HepG2 (cell line): ENCODE data around the gene HSPA1L. TPM values are rescaled to one million over a fixed set of nuclear protein-coding genes. Genes with fewer than 3 reads are reported as not detected.

ENCODE experiments used
- HHEX ChIP-seq: IDR thresholded peaks from 2 replicates; pipeline ENCODE4 v1.6.1; 2016; ENCODE audit warnings: control low read depth
- JUNB ChIP-seq: sonication (generic); formaldehyde crosslinking; IDR thresholded peaks from 2 replicates; pipeline ENCODE4 v1.8.0; 2022; ENCODE audit warnings: missing genetic modification reagents, mild to moderate bottlenecking, borderline replicate concordance
- POLR2A ChIP-seq, 2 experiments: IDR thresholded peaks; 2 replicates each; pipeline ENCODE4 v1.6.1; 2011; ENCODE audit warnings: low read depth in 2 of 2, low read length in 2 of 2, mild to moderate bottlenecking in 1 of 2, moderate library complexity in 1 of 2; ENCODE audit not compliant: insufficient read depth in 1 of 2
- REXO4 ChIP-seq: sonication (generic); formaldehyde crosslinking; IDR thresholded peaks from 2 replicates; pipeline ENCODE4 v1.8.0; 2022; ENCODE audit warnings: missing genetic modification reagents, mild to moderate bottlenecking, borderline replicate concordance
- SALL2 ChIP-seq: sonication (generic); formaldehyde crosslinking; IDR thresholded peaks from 2 replicates; pipeline ENCODE4 v1.8.1; 2023; ENCODE audit warnings: mild to moderate bottlenecking, missing genetic modification reagents, inconsistent platforms
- SRSF4 ChIP-seq: fragments of 200-400 bp; formaldehyde crosslinking; IDR thresholded peaks from one replicate; pipeline ENCODE4 v1.6.1; 2018; ENCODE audit warnings: mild to moderate bottlenecking, low read depth, low read length, moderate library complexity; ENCODE audit not compliant: poor library complexity, severe bottlenecking
- TEAD3 ChIP-seq: optimal IDR thresholded peaks from 2 replicates; pipeline ENCODE3; 2016; ENCODE audit warnings: borderline replicate concordance
- ZBTB3 ChIP-seq: sonication (generic); formaldehyde crosslinking; IDR thresholded peaks from 2 replicates; pipeline ENCODE4 v1.4.0; 2020; ENCODE audit warnings: low read depth, mild to moderate bottlenecking, moderate library complexity, missing genetic modification reagents, borderline replicate concordance
- ZFP36L1 ChIP-seq: sonication (generic); formaldehyde crosslinking; IDR thresholded peaks from 2 replicates; pipeline ENCODE4 v1.8.0; 2022; ENCODE audit warnings: mild to moderate bottlenecking, missing genetic modification reagents, moderate library complexity
- ZNF251 ChIP-seq: sonication (generic); formaldehyde crosslinking; IDR thresholded peaks from 2 replicates; pipeline ENCODE4 v1.9.0; 2021; ENCODE audit warnings: mild to moderate bottlenecking, missing genetic modification reagents
- ZNF34 ChIP-seq: sonication (generic); formaldehyde crosslinking; IDR thresholded peaks from 2 replicates; pipeline ENCODE4 v1.4.0; 2020; ENCODE audit warnings: mild to moderate bottlenecking, missing genetic modification reagents, borderline replicate concordance
- ZNF468 ChIP-seq: sonication (generic); formaldehyde crosslinking; IDR thresholded peaks from 2 replicates; pipeline ENCODE4 v1.8.0; 2022; ENCODE audit warnings: mild to moderate bottlenecking, moderate library complexity, missing genetic modification reagents
- polyA plus RNA-seq, 8 experiments: library from polyadenylated mRNA; depleted of rRNA in 3 of 8; stranded (reverse) in 7 of 8; unstranded in 1 of 8; fragments of >200 nt; fragmentation: Illumina TruSeq in 4 of 8; extraction: Trizol in 4 of 8; gene quantifications; 2 replicates each; pipeline versions ENCODE4 v1.2.1 to v1.2.3, GENCODE V29; 2011 to 2016; ENCODE audit warnings: low read depth in 4 of 8, missing spikeins in 1 of 8, mixed read lengths in 1 of 8; ENCODE audit not compliant: insufficient read depth in 1 of 8
- total RNA-seq, 5 experiments: library from RNA; depleted of rRNA; stranded (reverse); fragments of >200 nt; fragmentation: Illumina TruSeq; extraction: Trizol; gene quantifications; 2 replicates each; pipeline ENCODE4 v1.2.3, GENCODE V29; 2016; ENCODE audit warnings: low read depth in 1 of 5
- TF ChIP-seq, protein P1 (sequence below), 2 experiments: IDR thresholded peaks; 2 replicates each; pipeline ENCODE4 v1.6.1; 2011 to 2012; ENCODE audit warnings: low read length in 2 of 2, borderline replicate concordance in 1 of 2, low read depth in 1 of 2, mild to moderate bottlenecking in 1 of 2, moderate library complexity in 1 of 2
- TF ChIP-seq, protein P2 (sequence below): sonication (generic); formaldehyde crosslinking; IDR thresholded peaks from 2 replicates; pipeline ENCODE4 v1.5.1; 2020; ENCODE audit warnings: mild to moderate bottlenecking, missing genetic modification reagents, moderate library complexity
- TF ChIP-seq, protein P3 (sequence below): IDR thresholded peaks from 2 replicates; pipeline ENCODE4 v1.6.1; 2016; ENCODE audit warnings: missing compliant biosample characterization, missing genetic modification reagents, borderline replicate concordance

HSPA1L gene
- total and polyA plus RNA-seq, 2 of the 13 experiments (the other 11 are each of a cell fraction or from before 2014, with no cell fraction given), result 0.55 to 1.0 TPM

DNA sequence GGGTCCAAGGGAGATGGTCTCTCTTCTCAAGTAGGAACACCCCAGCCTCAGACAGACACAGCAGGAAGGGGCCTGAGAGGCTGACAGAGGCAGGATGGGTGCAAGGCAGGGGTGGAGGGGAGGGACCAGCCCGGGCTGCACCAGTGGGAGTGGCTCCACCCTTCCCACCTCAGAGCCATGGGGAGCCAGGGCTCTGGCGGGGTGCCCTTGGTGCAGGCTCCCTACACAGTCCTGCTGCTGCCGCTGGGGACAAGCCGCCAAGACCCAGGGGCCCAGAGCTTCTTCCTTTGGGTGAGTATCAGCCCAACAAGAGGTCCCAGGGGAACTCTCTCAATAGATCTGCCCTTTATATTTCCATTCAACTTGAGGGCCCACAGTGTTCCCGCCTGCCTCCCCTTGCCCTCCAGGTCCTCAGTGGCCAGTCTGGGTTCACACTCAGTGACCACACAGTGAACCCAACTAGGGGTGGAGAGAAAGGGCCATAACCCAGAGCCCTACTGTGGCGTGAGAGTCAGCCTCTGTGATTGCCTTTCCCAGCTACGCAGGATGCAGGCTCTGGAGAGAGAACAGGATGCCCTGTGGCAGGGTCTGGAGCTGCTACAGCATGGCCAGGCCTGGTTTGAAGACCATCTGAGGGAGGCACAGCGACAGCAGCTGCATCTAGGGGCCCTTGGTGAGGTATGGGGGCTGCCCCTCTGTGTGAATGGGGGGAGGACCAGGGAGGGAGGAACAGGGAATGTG, 52.0 kb downstream of the HSPA1L start (continued):
- TF ChIP-seq, protein P1, sequence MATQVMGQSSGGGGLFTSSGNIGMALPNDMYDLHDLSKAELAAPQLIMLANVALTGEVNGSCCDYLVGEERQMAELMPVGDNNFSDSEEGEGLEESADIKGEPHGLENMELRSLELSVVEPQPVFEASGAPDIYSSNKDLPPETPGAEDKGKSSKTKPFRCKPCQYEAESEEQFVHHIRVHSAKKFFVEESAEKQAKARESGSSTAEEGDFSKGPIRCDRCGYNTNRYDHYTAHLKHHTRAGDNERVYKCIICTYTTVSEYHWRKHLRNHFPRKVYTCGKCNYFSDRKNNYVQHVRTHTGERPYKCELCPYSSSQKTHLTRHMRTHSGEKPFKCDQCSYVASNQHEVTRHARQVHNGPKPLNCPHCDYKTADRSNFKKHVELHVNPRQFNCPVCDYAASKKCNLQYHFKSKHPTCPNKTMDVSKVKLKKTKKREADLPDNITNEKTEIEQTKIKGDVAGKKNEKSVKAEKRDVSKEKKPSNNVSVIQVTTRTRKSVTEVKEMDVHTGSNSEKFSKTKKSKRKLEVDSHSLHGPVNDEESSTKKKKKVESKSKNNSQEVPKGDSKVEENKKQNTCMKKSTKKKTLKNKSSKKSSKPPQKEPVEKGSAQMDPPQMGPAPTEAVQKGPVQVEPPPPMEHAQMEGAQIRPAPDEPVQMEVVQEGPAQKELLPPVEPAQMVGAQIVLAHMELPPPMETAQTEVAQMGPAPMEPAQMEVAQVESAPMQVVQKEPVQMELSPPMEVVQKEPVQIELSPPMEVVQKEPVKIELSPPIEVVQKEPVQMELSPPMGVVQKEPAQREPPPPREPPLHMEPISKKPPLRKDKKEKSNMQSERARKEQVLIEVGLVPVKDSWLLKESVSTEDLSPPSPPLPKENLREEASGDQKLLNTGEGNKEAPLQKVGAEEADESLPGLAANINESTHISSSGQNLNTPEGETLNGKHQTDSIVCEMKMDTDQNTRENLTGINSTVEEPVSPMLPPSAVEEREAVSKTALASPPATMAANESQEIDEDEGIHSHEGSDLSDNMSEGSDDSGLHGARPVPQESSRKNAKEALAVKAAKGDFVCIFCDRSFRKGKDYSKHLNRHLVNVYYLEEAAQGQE (IDR thresholded peaks at IDR 0.05; ENCODE audit: borderline replicate concordance in 1 of 2, low read depth in 1 of 2, low read length in 2 of 2), result no peak
- TF ChIP-seq SALL2 (CRISPR knock-in tag), result no peak
- TF ChIP-seq, protein P2, sequence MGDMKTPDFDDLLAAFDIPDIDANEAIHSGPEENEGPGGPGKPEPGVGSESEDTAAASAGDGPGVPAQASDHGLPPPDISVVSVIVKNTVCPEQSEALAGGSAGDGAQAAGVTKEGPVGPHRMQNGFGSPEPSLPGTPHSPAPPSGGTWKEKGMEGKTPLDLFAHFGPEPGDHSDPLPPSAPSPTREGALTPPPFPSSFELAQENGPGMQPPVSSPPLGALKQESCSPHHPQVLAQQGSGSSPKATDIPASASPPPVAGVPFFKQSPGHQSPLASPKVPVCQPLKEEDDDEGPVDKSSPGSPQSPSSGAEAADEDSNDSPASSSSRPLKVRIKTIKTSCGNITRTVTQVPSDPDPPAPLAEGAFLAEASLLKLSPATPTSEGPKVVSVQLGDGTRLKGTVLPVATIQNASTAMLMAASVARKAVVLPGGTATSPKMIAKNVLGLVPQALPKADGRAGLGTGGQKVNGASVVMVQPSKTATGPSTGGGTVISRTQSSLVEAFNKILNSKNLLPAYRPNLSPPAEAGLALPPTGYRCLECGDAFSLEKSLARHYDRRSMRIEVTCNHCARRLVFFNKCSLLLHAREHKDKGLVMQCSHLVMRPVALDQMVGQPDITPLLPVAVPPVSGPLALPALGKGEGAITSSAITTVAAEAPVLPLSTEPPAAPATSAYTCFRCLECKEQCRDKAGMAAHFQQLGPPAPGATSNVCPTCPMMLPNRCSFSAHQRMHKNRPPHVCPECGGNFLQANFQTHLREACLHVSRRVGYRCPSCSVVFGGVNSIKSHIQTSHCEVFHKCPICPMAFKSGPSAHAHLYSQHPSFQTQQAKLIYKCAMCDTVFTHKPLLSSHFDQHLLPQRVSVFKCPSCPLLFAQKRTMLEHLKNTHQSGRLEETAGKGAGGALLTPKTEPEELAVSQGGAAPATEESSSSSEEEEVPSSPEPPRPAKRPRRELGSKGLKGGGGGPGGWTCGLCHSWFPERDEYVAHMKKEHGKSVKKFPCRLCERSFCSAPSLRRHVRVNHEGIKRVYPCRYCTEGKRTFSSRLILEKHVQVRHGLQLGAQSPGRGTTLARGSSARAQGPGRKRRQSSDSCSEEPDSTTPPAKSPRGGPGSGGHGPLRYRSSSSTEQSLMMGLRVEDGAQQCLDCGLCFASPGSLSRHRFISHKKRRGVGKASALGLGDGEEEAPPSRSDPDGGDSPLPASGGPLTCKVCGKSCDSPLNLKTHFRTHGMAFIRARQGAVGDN, result peak; percentile 59
- no peak for TF ChIP-seq ZFP36L1 (CRISPR knock-in tag)
- TF ChIP-seq ZNF34, result no peak
- TF ChIP-seq, protein P3, sequence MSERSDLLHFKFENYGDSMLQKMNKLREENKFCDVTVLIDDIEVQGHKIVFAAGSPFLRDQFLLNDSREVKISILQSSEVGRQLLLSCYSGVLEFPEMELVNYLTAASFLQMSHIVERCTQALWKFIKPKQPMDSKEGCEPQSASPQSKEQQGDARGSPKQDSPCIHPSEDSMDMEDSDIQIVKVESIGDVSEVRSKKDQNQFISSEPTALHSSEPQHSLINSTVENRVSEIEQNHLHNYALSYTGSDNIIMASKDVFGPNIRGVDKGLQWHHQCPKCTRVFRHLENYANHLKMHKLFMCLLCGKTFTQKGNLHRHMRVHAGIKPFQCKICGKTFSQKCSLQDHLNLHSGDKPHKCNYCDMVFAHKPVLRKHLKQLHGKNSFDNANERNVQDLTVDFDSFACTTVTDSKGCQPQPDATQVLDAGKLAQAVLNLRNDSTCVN (CRISPR knock-in tag), result no peak
- TF ChIP-seq REXO4 (CRISPR knock-in tag), result no peak
- no peak for TF ChIP-seq ZBTB3 (CRISPR knock-in tag)
- TF ChIP-seq ZNF251 (CRISPR knock-in tag), result no peak
- no peak for TF ChIP-seq JUNB
- TF ChIP-seq SRSF4, result no peak
- TF ChIP-seq ZNF468 (CRISPR knock-in tag), result no peak
- peak in 1 of 2 experiments; percentile 11; a peak in 2 of 4 replicates for TF ChIP-seq POLR2A (IDR thresholded peaks at IDR 0.05; ENCODE audit: insufficient read depth in 1 of 2, low read depth in 2 of 2, low read length in 2 of 2)
- no peak for TF ChIP-seq TEAD3 (CRISPR knock-in tag)
- no peak for TF ChIP-seq HHEX (CRISPR knock-in tag)
